Measurements from ENCODE around the gene IRX5. TPM values are rescaled to one million over a fixed set of nuclear protein-coding genes. Genes with fewer than 3 reads are reported as not detected.

Gene IRX5
- total and polyA plus RNA-seq, 4 donors = not detected

GRCh38 chr16:54932021-54932660 lies 1.5 kb downstream of the IRX5 start:
- H3K36me3 ChIP-seq (ENCODE audit: control insufficient read depth in 4 of 4, insufficient read depth in 3 of 4, low read depth in 1 of 4, low read length in 3 of 4) = no peaks in the 10 kb centered on the region
- no peak for DNase-seq (ENCODE audit: low spot score)
- no peak for TF ChIP-seq RXRA (IDR thresholded peaks at IDR 0.05)
- TF ChIP-seq FOXA2 (IDR thresholded peaks at IDR 0.05) = no peak
- TF ChIP-seq HNF4G (IDR thresholded peaks at IDR 0.05) = no peak
- TF ChIP-seq, protein P1, sequence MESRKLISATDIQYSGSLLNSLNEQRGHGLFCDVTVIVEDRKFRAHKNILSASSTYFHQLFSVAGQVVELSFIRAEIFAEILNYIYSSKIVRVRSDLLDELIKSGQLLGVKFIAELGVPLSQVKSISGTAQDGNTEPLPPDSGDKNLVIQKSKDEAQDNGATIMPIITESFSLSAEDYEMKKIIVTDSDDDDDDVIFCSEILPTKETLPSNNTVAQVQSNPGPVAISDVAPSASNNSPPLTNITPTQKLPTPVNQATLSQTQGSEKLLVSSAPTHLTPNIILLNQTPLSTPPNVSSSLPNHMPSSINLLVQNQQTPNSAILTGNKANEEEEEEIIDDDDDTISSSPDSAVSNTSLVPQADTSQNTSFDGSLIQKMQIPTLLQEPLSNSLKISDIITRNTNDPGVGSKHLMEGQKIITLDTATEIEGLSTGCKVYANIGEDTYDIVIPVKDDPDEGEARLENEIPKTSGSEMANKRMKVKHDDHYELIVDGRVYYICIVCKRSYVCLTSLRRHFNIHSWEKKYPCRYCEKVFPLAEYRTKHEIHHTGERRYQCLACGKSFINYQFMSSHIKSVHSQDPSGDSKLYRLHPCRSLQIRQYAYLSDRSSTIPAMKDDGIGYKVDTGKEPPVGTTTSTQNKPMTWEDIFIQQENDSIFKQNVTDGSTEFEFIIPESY (IDR thresholded peaks at IDR 0.05) = no peak
- TF ChIP-seq CTCF (IDR thresholded peaks at IDR 0.05; ENCODE audit: low read depth, low read length, missing input control) = no peak
- TF ChIP-seq ATF3 (IDR thresholded peaks at IDR 0.05) = no peak
- no peak for TF ChIP-seq MAX (IDR thresholded peaks at IDR 0.05)
- no peak for TF ChIP-seq HNF4A (conservative IDR thresholded peaks at IDR 0.05)
- TF ChIP-seq, protein P2, sequence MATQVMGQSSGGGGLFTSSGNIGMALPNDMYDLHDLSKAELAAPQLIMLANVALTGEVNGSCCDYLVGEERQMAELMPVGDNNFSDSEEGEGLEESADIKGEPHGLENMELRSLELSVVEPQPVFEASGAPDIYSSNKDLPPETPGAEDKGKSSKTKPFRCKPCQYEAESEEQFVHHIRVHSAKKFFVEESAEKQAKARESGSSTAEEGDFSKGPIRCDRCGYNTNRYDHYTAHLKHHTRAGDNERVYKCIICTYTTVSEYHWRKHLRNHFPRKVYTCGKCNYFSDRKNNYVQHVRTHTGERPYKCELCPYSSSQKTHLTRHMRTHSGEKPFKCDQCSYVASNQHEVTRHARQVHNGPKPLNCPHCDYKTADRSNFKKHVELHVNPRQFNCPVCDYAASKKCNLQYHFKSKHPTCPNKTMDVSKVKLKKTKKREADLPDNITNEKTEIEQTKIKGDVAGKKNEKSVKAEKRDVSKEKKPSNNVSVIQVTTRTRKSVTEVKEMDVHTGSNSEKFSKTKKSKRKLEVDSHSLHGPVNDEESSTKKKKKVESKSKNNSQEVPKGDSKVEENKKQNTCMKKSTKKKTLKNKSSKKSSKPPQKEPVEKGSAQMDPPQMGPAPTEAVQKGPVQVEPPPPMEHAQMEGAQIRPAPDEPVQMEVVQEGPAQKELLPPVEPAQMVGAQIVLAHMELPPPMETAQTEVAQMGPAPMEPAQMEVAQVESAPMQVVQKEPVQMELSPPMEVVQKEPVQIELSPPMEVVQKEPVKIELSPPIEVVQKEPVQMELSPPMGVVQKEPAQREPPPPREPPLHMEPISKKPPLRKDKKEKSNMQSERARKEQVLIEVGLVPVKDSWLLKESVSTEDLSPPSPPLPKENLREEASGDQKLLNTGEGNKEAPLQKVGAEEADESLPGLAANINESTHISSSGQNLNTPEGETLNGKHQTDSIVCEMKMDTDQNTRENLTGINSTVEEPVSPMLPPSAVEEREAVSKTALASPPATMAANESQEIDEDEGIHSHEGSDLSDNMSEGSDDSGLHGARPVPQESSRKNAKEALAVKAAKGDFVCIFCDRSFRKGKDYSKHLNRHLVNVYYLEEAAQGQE (IDR thresholded peaks at IDR 0.05) = no peak
- no peak for TF ChIP-seq GABPA (IDR thresholded peaks at IDR 0.05 in 1 of 2, conservative IDR thresholded peaks at IDR 0.05 in 1 of 2)
- TF ChIP-seq RAD21 (IDR thresholded peaks at IDR 0.05) = no peak
- TF ChIP-seq TAF1 (conservative IDR thresholded peaks at IDR 0.05) = no peak
- TF ChIP-seq YY1 (IDR thresholded peaks at IDR 0.05) = no peak
- no peak for TF ChIP-seq EGR1 (IDR thresholded peaks at IDR 0.05; ENCODE audit: low read depth in 2 of 2)
- TF ChIP-seq JUND (IDR thresholded peaks at IDR 0.05) = no peak
- TF ChIP-seq FOXA1 (IDR thresholded peaks at IDR 0.05) = no peak
- H3K4me1 ChIP-seq (ENCODE audit: control insufficient read depth in 4 of 4, insufficient read depth in 4 of 4, low read length in 3 of 4) = peaks cover 18 to 43% (median 31%) of the 10 kb centered on the region in 4 donors
- peaks cover 0 to 31% (median 17%) of the 10 kb centered on the region in 4 donors for H3K27me3 ChIP-seq (ENCODE audit: control insufficient read depth in 4 of 4, insufficient read depth in 4 of 4, low read length in 3 of 4)
- no peak overlapping the region for H3K9ac ChIP-seq (ENCODE audit: low read depth in 1 of 2, low read length in 2 of 2)
- H3K4me3 ChIP-seq (ENCODE audit: low read depth in 1 of 3, low read length in 3 of 3) = no peak overlapping the region
- no peak overlapping the region for H3K27ac ChIP-seq (ENCODE audit: low read depth in 1 of 2, low read length in 2 of 2)
- peaks cover 0 to 4% (median 0%) of the 10 kb centered on the region in 4 donors for H3K9me3 ChIP-seq (ENCODE audit: control insufficient read depth in 4 of 4, low read length in 3 of 4)
- WGBS = 13% methylated on average over 48 of the region's 48 CpGs

All from liver (tissue), 9 donors.